H1 (cell line): ENCODE results near the gene KRTAP10-2. TPM values are rescaled to one million over a fixed set of nuclear protein-coding genes. Genes with fewer than 3 reads are reported as not detected.
A peak's percentile ranks its signal among the peaks of the same experiment; 100 is the strongest.

ENCODE experiments used
- CTCF ChIA-PET: fragments of 300-600 bp; sonication (Branson Sonifier 250); formaldehyde crosslinking; loops from one replicate; lab custom pipeline; 2021; ENCODE audit not compliant: partially characterized antibody; lab: Charles Lee
- POLR2A ChIA-PET: fragments of 300-600 bp; sonication (Branson Sonifier 250); formaldehyde crosslinking; loops from one replicate; lab custom pipeline; 2021; ENCODE audit warnings: inconsistent platforms; ENCODE audit not compliant: partially characterized antibody; lab: Charles Lee
- DNase-seq, 2 experiments: peaks; one replicate each; pipeline versions ENCODE4 v3.0.0 to v3.0.0-alpha.2; 2010 to 2022; ENCODE audit warnings: low spot score in 2 of 2, low read depth in 1 of 2, mixed read lengths in 1 of 2
- FAIRE-seq: peaks from 2 replicates; lab custom pipeline; 2011; peaks lifted over from hg19 to GRCh38; lab: Jason Lieb, UNC
- H2AFZ ChIP-seq: 2 replicates; pipeline ENCODE4 v1.8.1; 2012; ENCODE audit warnings: low read length, inconsistent platforms
- H2AK5ac ChIP-seq: 2 replicates; pipeline ENCODE4 v1.6.1; 2013; ENCODE audit warnings: low read depth, low read length
- H2BK120ac ChIP-seq: replicated peaks from 2 replicates; pipeline ENCODE3; 2013; ENCODE audit warnings: low read depth, low read length, inconsistent platforms
- H2BK12ac ChIP-seq: 2 replicates; pipeline ENCODE4 v1.6.1; 2013; ENCODE audit warnings: low read depth, low read length
- H2BK15ac ChIP-seq: 2 replicates; pipeline ENCODE4 v1.6.1; 2013; ENCODE audit warnings: low read length
- H2BK20ac ChIP-seq: 2 replicates; pipeline ENCODE4 v1.6.1; 2013; ENCODE audit warnings: low read length
- H2BK5ac ChIP-seq: 2 replicates; pipeline ENCODE4 v1.6.1; 2013; ENCODE audit warnings: low read depth, low read length
- H3K14ac ChIP-seq: 2 replicates; pipeline ENCODE4 v1.6.1; 2013; ENCODE audit warnings: inconsistent platforms; ENCODE audit not compliant: insufficient read length
- H3K18ac ChIP-seq: 2 replicates; pipeline ENCODE4 v1.6.1; 2013; ENCODE audit warnings: low read length; ENCODE audit errors: extremely low read depth
- H3K23ac ChIP-seq: 2 replicates; pipeline ENCODE4 v1.6.1; 2013; ENCODE audit warnings: inconsistent platforms; ENCODE audit not compliant: insufficient read length
- H3K23me2 ChIP-seq: 2 replicates; pipeline ENCODE4 v1.6.1; 2013; ENCODE audit warnings: low read depth, low read length
- H3K27ac ChIP-seq: 2 replicates; pipeline ENCODE4 v1.6.1; 2011; ENCODE audit warnings: low read depth, low read length, inconsistent platforms
- H3K27me3 ChIP-seq, 4 experiments: replicated peaks in 1 of 4; 1 replicate in 1 of 4; 2 replicates in 3 of 4; pipeline versions ENCODE4 v1.6.1 to v1.8.1; 2011 to 2013; ENCODE audit warnings: low read length in 3 of 4, mild to moderate bottlenecking in 3 of 4, inconsistent platforms in 2 of 4, mixed read lengths in 2 of 4, moderate library complexity in 1 of 4; ENCODE audit not compliant: control insufficient read depth in 3 of 4, insufficient read depth in 3 of 4; ENCODE audit errors: extremely low read depth in 1 of 4
- H3K36me3 ChIP-seq, 4 experiments: 2 replicates each; pipeline versions ENCODE4 v1.6.1 to v1.8.1; 2011 to 2013; ENCODE audit warnings: mild to moderate bottlenecking in 4 of 4, low read length in 3 of 4, moderate library complexity in 2 of 4, control low read depth in 1 of 4, inconsistent platforms in 1 of 4; ENCODE audit not compliant: insufficient read depth in 4 of 4, control insufficient read depth in 2 of 4
- H3K4ac ChIP-seq: replicated peaks from 2 replicates; pipeline ENCODE3; 2013; ENCODE audit warnings: low read length, low read depth, mixed read lengths, inconsistent platforms; ENCODE audit not compliant: insufficient read length
- H3K4me1 ChIP-seq, 4 experiments: replicated peaks in 1 of 4; 1 replicate in 1 of 4; 2 replicates in 3 of 4; pipeline versions ENCODE4 v1.6.1 to v1.8.1; 2011 to 2013; ENCODE audit warnings: low read length in 3 of 4, inconsistent platforms in 2 of 4, mixed read lengths in 1 of 4; ENCODE audit not compliant: insufficient read depth in 4 of 4, control insufficient read depth in 3 of 4
- H3K4me2 ChIP-seq, 2 experiments: 2 replicates each; pipeline versions ENCODE4 v1.6.1 to v1.8.1; 2011 to 2013; ENCODE audit warnings: low read depth in 2 of 2, low read length in 2 of 2, control low read depth in 1 of 2, inconsistent platforms in 1 of 2, mild to moderate bottlenecking in 1 of 2; ENCODE audit not compliant: insufficient read depth in 1 of 2
- H3K4me3 ChIP-seq, 4 experiments: fragments of 200-600, 300-600 bp in 1 of 4; sonication (generic), shearing (Covaris generic), sonication (Bioruptor Twin) in 1 of 4; 2 replicates each; pipeline versions ENCODE4 v1.5.1 to v1.8.1; 2011 to 2016; ENCODE audit warnings: low read length in 4 of 4, low read depth in 3 of 4, control low read depth in 2 of 4, inconsistent platforms in 2 of 4, mild to moderate bottlenecking in 2 of 4, mixed read lengths in 1 of 4, moderate library complexity in 1 of 4; ENCODE audit not compliant: insufficient read depth in 2 of 4; ENCODE audit errors: extremely low read depth in 1 of 4
- H3K56ac ChIP-seq: replicated peaks from 2 replicates; pipeline ENCODE3; 2013; ENCODE audit warnings: low read depth, mild to moderate bottlenecking, mixed read lengths, low read length, inconsistent platforms; ENCODE audit not compliant: insufficient read length
- H3K79me1 ChIP-seq: 2 replicates; pipeline ENCODE4 v1.6.1; 2013; ENCODE audit warnings: low read depth, low read length, control low read depth
- H3K79me2 ChIP-seq, 2 experiments: 2 replicates each; pipeline versions ENCODE4 v1.6.1 to v1.8.1; 2012 to 2013; ENCODE audit warnings: low read length in 2 of 2, mild to moderate bottlenecking in 2 of 2, inconsistent platforms in 1 of 2; ENCODE audit not compliant: insufficient read depth in 2 of 2, control insufficient read depth in 1 of 2
- H3K9ac ChIP-seq, 4 experiments: replicated peaks in 1 of 4; 1 replicate in 1 of 4; 2 replicates in 3 of 4; pipeline versions ENCODE4 v1.6.1 to v1.8.1; 2011 to 2013; ENCODE audit warnings: low read depth in 3 of 4, low read length in 3 of 4, control low read depth in 2 of 4, mild to moderate bottlenecking in 2 of 4, moderate library complexity in 2 of 4, inconsistent platforms in 1 of 4; ENCODE audit errors: extremely low read depth in 1 of 4
- H3K9me3 ChIP-seq, 2 experiments: 2 replicates each; pipeline versions ENCODE4 v1.6.1 to v1.8.1; 2012 to 2013; ENCODE audit warnings: mild to moderate bottlenecking in 2 of 2, moderate library complexity in 2 of 2, control low read depth in 1 of 2, inconsistent platforms in 1 of 2, low read depth in 1 of 2, low read length in 1 of 2, mixed read lengths in 1 of 2; ENCODE audit not compliant: insufficient read depth in 2 of 2
- H4K20me1 ChIP-seq, 2 experiments: replicated peaks in 1 of 2; 2 replicates each; pipeline versions ENCODE3 to v1.8.1; 2011 to 2013; ENCODE audit warnings: inconsistent platforms in 2 of 2, low read length in 2 of 2, mild to moderate bottlenecking in 1 of 2; ENCODE audit not compliant: insufficient read depth in 2 of 2, control insufficient read depth in 1 of 2
- H4K5ac ChIP-seq: 2 replicates; pipeline ENCODE4 v1.6.1; 2013; ENCODE audit warnings: low read length, low read depth, mixed read lengths, inconsistent platforms; ENCODE audit not compliant: insufficient read length
- H4K8ac ChIP-seq: 2 replicates; pipeline ENCODE4 v1.8.0; 2013; ENCODE audit warnings: mild to moderate bottlenecking, moderate library complexity, low read length, inconsistent platforms; ENCODE audit not compliant: insufficient read depth; ENCODE audit errors: extremely low read depth
- H4K91ac ChIP-seq: replicated peaks from 2 replicates; pipeline ENCODE3; 2013; ENCODE audit warnings: low read length, mixed read lengths, inconsistent platforms; ENCODE audit not compliant: insufficient read length
- HDAC2 ChIP-seq, 2 experiments: fragments of 300-600 bp in 1 of 2; sonication (generic) in 1 of 2; IDR thresholded peaks; 2 replicates each; pipeline ENCODE4 v1.6.1; 2011 to 2012; ENCODE audit warnings: low read depth in 2 of 2, low read length in 2 of 2, mild to moderate bottlenecking in 2 of 2, moderate library complexity in 2 of 2, borderline replicate concordance in 1 of 2, inconsistent platforms in 1 of 2
- POLR2AphosphoS5 ChIP-seq: IDR thresholded peaks from 2 replicates; pipeline ENCODE4 v1.6.1; 2011; ENCODE audit warnings: low read depth, low read length
- WGBS, 2 experiments: shearing (Covaris generic) in 1 of 2; methylation state at CpG; one replicate each; pipeline versions ENCODE4 v1.1.6 to v1.1.7; 2013 to 2015; ENCODE audit warnings: low lambda C conversion rate in 2 of 2, mixed read lengths in 2 of 2, inconsistent platforms in 1 of 2, low coverage in 1 of 2, missing lambda C conversion rate in 1 of 2; ENCODE audit not compliant: insufficient replicate concordance in 2 of 2, insufficient coverage in 1 of 2, insufficient read length in 1 of 2; ENCODE audit errors: extremely low coverage in 1 of 2, missing lambda C conversion rate in 1 of 2; 5-methylcytosine and 5-hydroxymethylcytosine counted together
- polyA plus RNA-seq, 7 experiments: library from polyadenylated mRNA; depleted of rRNA in 3 of 7; stranded (reverse) in 5 of 7; unstranded in 2 of 7; fragments of >200 nt in 5 of 7; fragments of 200-250 nt in 2 of 7; gene quantifications; 1 replicate in 5 of 7; 2 replicates in 1 of 7; 4 replicates in 1 of 7; pipeline versions ENCODE4 v1.2.1 to v1.2.3, GENCODE V29; 2011 to 2013; ENCODE audit warnings: missing spikeins in 2 of 7, mixed read lengths in 2 of 7
- total RNA-seq: library from RNA; stranded (reverse); fragmentation: NEBNext Ultra II Directional; extraction: Animal tissue kit (Norgen Biotek cat#: 25700); gene quantifications from 2 replicates; pipeline ENCODE4 v1.2.1, GENCODE V29; 2021

Gene KRTAP10-2
- total and polyA plus RNA-seq, 2 of the 8 experiments (the other 6 are each of a cell fraction or from before 2014, with no cell fraction given) = 0.11 TPM; not detected in 1

DNA sequence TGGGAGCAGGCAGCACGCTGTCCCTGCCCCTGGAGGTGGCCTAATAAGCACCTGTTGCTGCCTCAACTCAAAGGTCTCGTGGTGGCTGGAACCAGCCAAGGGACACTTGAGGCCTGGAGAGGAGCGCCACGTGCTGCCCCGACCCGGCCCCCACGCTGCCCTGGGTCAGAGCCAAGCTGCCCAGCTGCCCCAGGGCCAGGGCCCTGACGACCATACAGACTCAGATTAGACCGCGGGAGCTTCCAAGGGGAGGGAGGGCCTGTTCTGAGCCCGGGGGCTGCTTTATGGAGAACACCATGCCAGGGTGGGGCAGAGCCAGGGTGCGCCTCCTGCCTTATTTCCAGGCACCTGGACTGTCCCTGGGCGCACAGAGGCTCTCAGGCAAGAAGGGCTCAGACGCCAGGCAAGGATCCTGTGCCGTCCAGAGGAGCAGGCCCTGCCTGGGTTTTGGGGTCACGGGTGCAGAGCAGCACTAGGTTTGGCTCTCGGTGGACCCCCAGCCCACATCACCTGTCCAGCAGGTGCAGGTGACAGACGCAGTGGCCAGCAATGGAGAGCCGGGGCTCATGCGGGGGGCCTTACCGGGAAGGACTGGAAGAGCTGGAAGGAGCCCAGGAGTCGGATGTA lies 29.9 kb downstream of the KRTAP10-2 start:
- H4K91ac ChIP-seq = no peak overlapping the region
- H3K18ac ChIP-seq = peak overlapping the region; percentile 32; the same call in 1 of the 2 replicates
- DNase-seq (no peak), FAIRE-seq (no peak)
- peaks cover 3% of the 10 kb centered on the region; the same call in 1 of the 2 replicates for H3K79me1 ChIP-seq
- no peaks in the 10 kb centered on the region for H4K20me1 ChIP-seq
- H3K4me1 ChIP-seq = peaks cover 0 to 3% (median 0%) of the 10 kb centered on the region in 4 experiments; a peak in 1 of 7 replicates
- 0 out of 2 replicates have a peak overlapping the region, but pooled peaks have one; percentile 39 for H2AK5ac ChIP-seq
- H3K79me2 ChIP-seq = no peaks in the 10 kb centered on the region
- H3K36me3 ChIP-seq = no peaks in the 10 kb centered on the region
- H3K23ac ChIP-seq = no peak overlapping the region
- H3K4ac ChIP-seq = no peak overlapping the region
- H2BK120ac ChIP-seq = no peak overlapping the region
- no peak for TF ChIP-seq HDAC2 (IDR thresholded peaks at IDR 0.05; ENCODE audit: borderline replicate concordance in 1 of 2, low read depth in 2 of 2, low read length in 2 of 2)
- TF ChIP-seq POLR2AphosphoS5 = 0 out of 2 replicates have a peak, but pooled peaks have one; percentile 6
- peaks cover 0 to 15% of the 10 kb centered on the region in 2 experiments; a peak in 3 of 4 replicates for H3K9me3 ChIP-seq
- 94% methylated on average over 20 of the region's 22 CpGs; no CpG with 5 or more reads in 1 of the 2 experiments for WGBS, 2 experiments
- H3K9ac ChIP-seq = no peak overlapping the region
- H2AFZ ChIP-seq = no peak overlapping the region
- CTCF ChIA-PET = interaction anchor here (1.0 to 2.1 kb wide), 5 partner anchors 9 to 272 kb away, joined by 3 to 7 read pairs (median 3); no protein-coding TSS in a partner anchor
- no peak overlapping the region for H3K27ac ChIP-seq
- H4K8ac ChIP-seq = no peak overlapping the region; the same call in none of the 2 replicates
- peaks cover 0 to 3% (median 0%) of the 10 kb centered on the region in 4 experiments; a peak in 1 of 7 replicates for H3K27me3 ChIP-seq
- H3K4me3 ChIP-seq = no peak overlapping the region
- H4K5ac ChIP-seq = no peak overlapping the region
- peaks cover 14% of the 10 kb centered on the region for H3K23me2 ChIP-seq
- H3K56ac ChIP-seq = no peak overlapping the region
- no peak overlapping the region for H3K4me2 ChIP-seq
- H2BK5ac ChIP-seq = no peak overlapping the region
- no peak overlapping the region for H2BK15ac ChIP-seq
- no peak overlapping the region for H2BK20ac ChIP-seq
- POLR2A ChIA-PET = interaction anchor here (1.1 to 1.6 kb wide), 5 partner anchors 9 to 191 kb away, joined by 3 to 7 read pairs (median 4); no protein-coding TSS in a partner anchor
- no peak overlapping the region for H2BK12ac ChIP-seq
- no peak overlapping the region for H3K14ac ChIP-seq
